ENCODE results near the gene AHDC1. TPM values are rescaled to one million over a fixed set of nuclear protein-coding genes. Genes with fewer than 3 reads are reported as not detected.

Gene AHDC1
- total RNA-seq, 2 experiments from 2014 or later = 26.3 to 27.6 TPM

DNA sequence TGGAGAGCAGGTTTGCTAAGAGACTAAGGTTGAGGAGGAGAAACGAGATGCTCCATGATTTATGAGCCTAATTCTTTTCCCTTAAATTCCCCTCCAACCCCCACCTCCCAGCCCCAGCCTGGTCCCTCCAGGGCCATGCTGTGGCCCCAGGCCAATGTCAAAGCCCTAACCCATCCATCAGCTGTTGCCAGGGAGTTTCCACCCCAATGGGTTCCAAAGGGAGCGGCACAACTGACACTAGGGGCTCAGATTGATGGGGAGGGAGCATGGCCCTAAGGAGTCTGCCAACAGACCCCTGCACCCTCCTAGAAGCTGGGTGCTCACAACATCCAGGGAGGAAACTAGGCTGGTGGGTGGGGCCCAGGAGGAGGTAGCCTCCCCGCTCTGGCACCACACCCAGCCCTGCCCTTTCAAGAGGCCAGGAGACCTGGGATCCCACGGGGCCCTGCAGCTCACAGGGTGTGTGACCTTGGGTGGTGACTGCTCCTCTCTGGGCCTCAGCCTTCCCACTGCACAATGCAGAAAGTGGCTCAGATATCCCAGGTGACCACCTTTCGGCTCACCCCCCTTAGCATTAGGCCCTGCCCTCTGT is 12.9 kb downstream of the AHDC1 start:
- ATAC-seq = no peak
- CTCF ChIA-PET = interaction anchor here (0.9 to 1.9 kb wide), 6 partner anchors 16 to 294 kb away, joined by 3 to 9 read pairs (median 5); no protein-coding TSS in a partner anchor
- TF ChIP-seq, protein P1, sequence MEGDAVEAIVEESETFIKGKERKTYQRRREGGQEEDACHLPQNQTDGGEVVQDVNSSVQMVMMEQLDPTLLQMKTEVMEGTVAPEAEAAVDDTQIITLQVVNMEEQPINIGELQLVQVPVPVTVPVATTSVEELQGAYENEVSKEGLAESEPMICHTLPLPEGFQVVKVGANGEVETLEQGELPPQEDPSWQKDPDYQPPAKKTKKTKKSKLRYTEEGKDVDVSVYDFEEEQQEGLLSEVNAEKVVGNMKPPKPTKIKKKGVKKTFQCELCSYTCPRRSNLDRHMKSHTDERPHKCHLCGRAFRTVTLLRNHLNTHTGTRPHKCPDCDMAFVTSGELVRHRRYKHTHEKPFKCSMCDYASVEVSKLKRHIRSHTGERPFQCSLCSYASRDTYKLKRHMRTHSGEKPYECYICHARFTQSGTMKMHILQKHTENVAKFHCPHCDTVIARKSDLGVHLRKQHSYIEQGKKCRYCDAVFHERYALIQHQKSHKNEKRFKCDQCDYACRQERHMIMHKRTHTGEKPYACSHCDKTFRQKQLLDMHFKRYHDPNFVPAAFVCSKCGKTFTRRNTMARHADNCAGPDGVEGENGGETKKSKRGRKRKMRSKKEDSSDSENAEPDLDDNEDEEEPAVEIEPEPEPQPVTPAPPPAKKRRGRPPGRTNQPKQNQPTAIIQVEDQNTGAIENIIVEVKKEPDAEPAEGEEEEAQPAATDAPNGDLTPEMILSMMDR (IDR thresholded peaks at IDR 0.05) = no peak
- H3K27ac Mint-ChIP-seq = no peak overlapping the region
- H3K4me3 Mint-ChIP-seq = no peak overlapping the region
- no peaks in the 10 kb centered on the region for H3K4me1 Mint-ChIP-seq (ENCODE audit: low read depth)
- no peaks in the 10 kb centered on the region for H3K9me3 Mint-ChIP-seq
- H3K36me3 Mint-ChIP-seq (ENCODE audit: low read depth) = no peaks in the 10 kb centered on the region
- intact Hi-C loops (cut with micrococcal nuclease) = no loop called here
- POLR2A ChIA-PET = interaction anchor here (1.3 to 1.5 kb wide), 2 partner anchors 21 to 69 kb away, joined by 4 to 5 read pairs; no protein-coding TSS in a partner anchor
- no peak for DNase-seq
- H3K27me3 Mint-ChIP-seq = no peaks in the 10 kb centered on the region

DNA sequence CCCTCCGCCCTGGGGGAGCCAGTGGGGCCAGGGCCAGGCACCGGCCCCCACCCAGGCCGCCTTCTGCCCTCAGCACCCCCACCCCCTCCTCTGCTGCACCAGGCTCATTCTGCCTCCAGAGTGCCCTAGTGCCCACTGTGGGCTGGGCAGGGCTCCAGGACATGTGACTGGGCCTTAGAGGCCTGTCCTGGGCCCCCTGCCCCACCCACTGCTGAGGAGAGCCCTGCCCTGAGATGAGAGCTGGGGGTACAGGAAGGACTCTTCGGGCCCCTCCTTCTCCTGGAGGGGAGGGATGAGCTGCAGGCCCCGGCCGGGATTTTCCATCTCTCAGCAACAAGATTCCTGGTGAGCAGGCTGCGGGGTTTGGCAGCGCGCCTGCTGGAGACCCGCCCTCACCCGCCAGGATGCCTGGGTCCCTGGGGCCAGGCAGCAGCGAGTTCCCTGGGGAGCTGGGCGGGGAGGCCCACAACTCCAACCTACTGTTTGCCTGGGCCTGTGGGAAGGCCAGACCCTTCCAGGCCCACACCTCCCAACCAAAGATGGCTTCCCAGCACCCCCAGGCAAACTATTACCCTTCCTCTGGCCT is 14.0 kb downstream of the AHDC1 start:
- no peaks in the 10 kb centered on the region for H3K36me3 Mint-ChIP-seq (ENCODE audit: low read depth)
- intact Hi-C loops (cut with micrococcal nuclease) = no loop called here
- H3K27me3 Mint-ChIP-seq = no peaks in the 10 kb centered on the region
- H3K4me3 Mint-ChIP-seq = no peak overlapping the region
- H3K27ac Mint-ChIP-seq = no peak overlapping the region
- ChIA-PET POLR2A (no interaction called here), CTCF (interaction anchor here (0.9 to 1.2 kb wide), 2 partner anchors 17 to 33 kb away, joined by 3 to 5 read pairs; no protein-coding TSS in a partner anchor)
- no peaks in the 10 kb centered on the region for H3K4me1 Mint-ChIP-seq (ENCODE audit: low read depth)
- TF ChIP-seq, protein P1 (IDR thresholded peaks at IDR 0.05) = no peak
- ATAC-seq (no peak), DNase-seq (no peak)
- no peaks in the 10 kb centered on the region for H3K9me3 Mint-ChIP-seq

DNA sequence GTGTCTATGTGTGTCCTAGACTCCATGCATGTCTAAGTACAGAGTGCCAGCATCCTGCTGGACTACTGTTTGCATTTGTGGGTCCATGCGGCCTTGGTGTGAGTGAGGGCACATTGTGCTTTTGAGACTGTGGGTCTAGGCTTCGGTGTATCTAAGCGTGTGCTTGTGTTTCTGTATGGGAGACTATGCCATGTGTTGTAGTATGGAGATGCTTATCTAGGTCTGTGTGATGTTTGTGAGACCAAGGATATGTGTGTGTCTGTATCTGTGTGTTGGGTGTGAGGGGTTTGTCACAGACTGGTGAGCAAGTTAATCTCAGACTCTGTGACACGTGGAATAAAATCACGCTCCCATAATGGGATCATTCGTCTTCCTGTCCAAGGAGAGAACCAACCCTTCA is 14.5 kb downstream of the AHDC1 start:
- H3K4me1 Mint-ChIP-seq (ENCODE audit: low read depth) = no peaks in the 10 kb centered on the region
- ChIA-PET CTCF (interaction anchor here (1.2 kb wide), 1 partner anchor 33 kb away, joined by 5 read pairs; no protein-coding TSS in a partner anchor), POLR2A (no interaction called here)
- H3K9me3 Mint-ChIP-seq = no peaks in the 10 kb centered on the region
- ATAC-seq (no peak), DNase-seq (no peak)
- no peak overlapping the region for H3K27ac Mint-ChIP-seq
- TF ChIP-seq, protein P1 (IDR thresholded peaks at IDR 0.05) = no peak
- H3K36me3 Mint-ChIP-seq (ENCODE audit: low read depth) = no peaks in the 10 kb centered on the region
- intact Hi-C loops (cut with micrococcal nuclease) = no loop called here
- no peaks in the 10 kb centered on the region for H3K27me3 Mint-ChIP-seq
- no peak overlapping the region for H3K4me3 Mint-ChIP-seq

DNA sequence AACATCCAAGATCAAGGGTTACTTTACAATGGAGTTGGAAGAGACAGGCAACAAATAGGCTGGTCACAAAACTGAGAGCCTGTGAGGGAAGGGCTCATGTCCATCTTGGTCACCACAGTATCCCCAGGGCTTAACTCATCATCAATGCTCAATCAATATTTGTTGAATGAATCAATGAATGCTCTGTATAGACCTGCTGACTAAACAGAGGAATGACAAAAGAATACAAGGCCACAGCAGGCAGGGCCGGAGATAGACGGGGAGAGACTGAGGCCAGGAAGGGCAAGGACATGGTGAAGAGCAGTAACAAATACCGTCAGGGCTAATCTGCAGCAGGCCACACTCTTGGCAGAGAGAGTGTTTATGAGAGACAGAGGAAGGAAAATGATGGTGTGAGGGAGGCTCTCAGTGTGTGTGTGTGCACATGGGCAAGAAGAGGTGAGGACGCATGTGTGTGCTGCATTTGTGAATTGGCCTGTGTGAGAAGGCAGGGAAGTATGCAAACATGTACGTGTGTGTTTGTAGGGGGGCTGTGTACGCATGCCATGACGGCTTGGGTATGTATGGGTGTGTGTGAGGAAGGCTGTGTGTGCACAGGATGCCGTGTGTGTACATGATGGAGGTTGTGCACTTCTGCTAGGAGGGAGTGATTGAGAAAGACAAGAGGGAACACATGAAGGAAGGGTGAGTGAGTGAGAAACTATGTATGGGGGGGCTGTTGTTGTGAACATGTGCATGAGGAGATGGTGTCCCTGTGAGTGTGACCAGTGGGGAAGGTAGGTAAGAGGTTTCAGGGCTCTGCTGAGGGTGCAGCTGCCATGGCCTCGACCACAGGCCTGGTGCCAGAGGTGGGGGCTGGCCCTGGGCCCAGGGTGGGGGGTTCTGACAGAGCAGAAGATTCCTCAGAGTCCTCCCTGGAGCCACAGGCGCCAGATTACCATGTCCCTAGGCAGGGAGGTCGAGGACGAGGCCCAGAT is 15.4 kb downstream of the AHDC1 start:
- Mint-ChIP-seq H3K4me3 (no peak overlapping the region), H3K27ac (no peak overlapping the region), H3K27me3 (no peaks in the 10 kb centered on the region), H3K36me3 (ENCODE audit: low read depth) (no peaks in the 10 kb centered on the region), H3K4me1 (ENCODE audit: low read depth) (no peaks in the 10 kb centered on the region), H3K9me3 (no peaks in the 10 kb centered on the region)
- CTCF ChIA-PET = no interaction called here
- POLR2A ChIA-PET = no interaction called here
- ATAC-seq (no peak), DNase-seq (no peak)
- intact Hi-C loops (cut with micrococcal nuclease) = no loop called here
- TF ChIP-seq, protein P1 (IDR thresholded peaks at IDR 0.05) = no peak

Measured in activated CD8-positive, alpha-beta T cell treated with anti-CD3 and anti-CD28 coated beads for 36 hours (primary cell).